HEK293 (cell line): ENCODE results near the gene RETREG2.

ENCODE experiments used
- AEBP2 ChIP-seq: fragments of 450-650 bp; formaldehyde crosslinking; IDR thresholded peaks from 2 replicates; pipeline ENCODE4 v1.5.1; 2016; ENCODE audit warnings: missing biosample characterization, missing genetic modification characterization, borderline replicate concordance
- GFI1B ChIP-seq: fragments of 450-650 bp; formaldehyde crosslinking; IDR thresholded peaks from 2 replicates; pipeline ENCODE4 v1.5.1; 2016; ENCODE audit warnings: missing biosample characterization, missing genetic modification characterization
- GLI4 ChIP-seq: fragments of 450-650 bp; formaldehyde crosslinking; IDR thresholded peaks from 2 replicates; pipeline ENCODE4 v1.5.1; 2016; ENCODE audit warnings: missing biosample characterization, missing genetic modification characterization
- INSM2 ChIP-seq: fragments of 450-650 bp; formaldehyde crosslinking; IDR thresholded peaks from 2 replicates; pipeline ENCODE4 v1.5.1; 2016; ENCODE audit warnings: missing biosample characterization, missing genetic modification characterization
- OSR2 ChIP-seq: fragments of 450-650 bp; formaldehyde crosslinking; IDR thresholded peaks from 2 replicates; pipeline ENCODE4 v1.5.1; 2016; ENCODE audit warnings: missing biosample characterization, missing genetic modification characterization
- SCRT1 ChIP-seq: fragments of 450-650 bp; formaldehyde crosslinking; IDR thresholded peaks from 2 replicates; pipeline ENCODE4 v1.5.1; 2016; ENCODE audit warnings: missing biosample characterization, missing genetic modification characterization, borderline replicate concordance
- TSHZ1 ChIP-seq: fragments of 450-650 bp; formaldehyde crosslinking; IDR thresholded peaks from 2 replicates; pipeline ENCODE4 v1.5.1; 2016; ENCODE audit warnings: missing biosample characterization, missing genetic modification characterization, borderline replicate concordance
- YY2 ChIP-seq: fragments of 450-650 bp; formaldehyde crosslinking; IDR thresholded peaks from 2 replicates; pipeline ENCODE4 v1.5.1; 2016; ENCODE audit warnings: missing biosample characterization, missing genetic modification characterization
- ZBTB20 ChIP-seq: fragments of 450-650 bp; formaldehyde crosslinking; IDR thresholded peaks from 2 replicates; pipeline ENCODE4 v1.5.1; 2016; ENCODE audit warnings: missing biosample characterization, missing genetic modification characterization
- ZBTB26 ChIP-seq: fragments of 450-650 bp; formaldehyde crosslinking; optimal IDR thresholded peaks from 2 replicates; pipeline ENCODE3; 2016; ENCODE audit warnings: missing biosample characterization, mild to moderate bottlenecking, missing genetic modification characterization
- ZBTB7A ChIP-seq: fragments of 450-650 bp; formaldehyde crosslinking; IDR thresholded peaks from 2 replicates; pipeline ENCODE4 v1.5.1; 2016; ENCODE audit warnings: low read depth, missing biosample characterization, missing genetic modification characterization
- ZFP41 ChIP-seq: fragments of 450-650 bp; formaldehyde crosslinking; IDR thresholded peaks from 2 replicates; pipeline ENCODE4 v1.5.1; 2016; ENCODE audit warnings: missing biosample characterization, missing genetic modification characterization, borderline replicate concordance
- ZNF10 ChIP-seq: fragments of 450-650 bp; formaldehyde crosslinking; IDR thresholded peaks from 2 replicates; pipeline ENCODE4 v1.5.1; 2017; ENCODE audit warnings: missing biosample characterization, missing genetic modification characterization
- ZNF112 ChIP-seq: fragments of 450-650 bp; formaldehyde crosslinking; IDR thresholded peaks from 2 replicates; pipeline ENCODE4 v1.5.0; 2017; ENCODE audit warnings: missing biosample characterization, missing genetic modification characterization
- ZNF175 ChIP-seq: fragments of 450-650 bp; formaldehyde crosslinking; IDR thresholded peaks from 2 replicates; pipeline ENCODE4 v1.5.1; 2016; ENCODE audit warnings: missing biosample characterization, missing genetic modification characterization
- ZNF18 ChIP-seq: fragments of 450-650 bp; formaldehyde crosslinking; IDR thresholded peaks from 2 replicates; pipeline ENCODE4 v1.5.1; 2016; ENCODE audit warnings: missing biosample characterization, missing genetic modification characterization
- ZNF423 ChIP-seq: fragments of 450-650 bp; formaldehyde crosslinking; IDR thresholded peaks from 2 replicates; pipeline ENCODE4 v1.5.1; 2016; ENCODE audit warnings: missing biosample characterization, missing genetic modification characterization
- ZNF426 ChIP-seq: fragments of 450-650 bp; formaldehyde crosslinking; IDR thresholded peaks from 2 replicates; pipeline ENCODE4 v1.5.1; 2017; ENCODE audit warnings: missing biosample characterization, missing genetic modification characterization, mild to moderate bottlenecking, inconsistent platforms, moderate library complexity
- ZNF488 ChIP-seq: fragments of 450-650 bp; formaldehyde crosslinking; IDR thresholded peaks from 2 replicates; pipeline ENCODE4 v1.5.1; 2016; ENCODE audit warnings: missing biosample characterization, missing genetic modification characterization
- ZNF501 ChIP-seq: fragments of 450-650 bp; formaldehyde crosslinking; IDR thresholded peaks from 2 replicates; pipeline ENCODE4 v1.5.1; 2016; ENCODE audit warnings: missing biosample characterization, missing genetic modification characterization
- ZNF521 ChIP-seq: fragments of 450-650 bp; formaldehyde crosslinking; IDR thresholded peaks from 2 replicates; pipeline ENCODE4 v1.5.1; 2017; ENCODE audit warnings: missing biosample characterization, mild to moderate bottlenecking, missing genetic modification characterization
- ZNF555 ChIP-seq: fragments of 450-650 bp; formaldehyde crosslinking; conservative IDR thresholded peaks from 2 replicates; pipeline ENCODE4 v1.5.1; 2017; ENCODE audit warnings: missing biosample characterization, mild to moderate bottlenecking, missing genetic modification characterization, inconsistent platforms
- ZNF560 ChIP-seq: fragments of 450-650 bp; formaldehyde crosslinking; IDR thresholded peaks from 2 replicates; pipeline ENCODE4 v1.5.1; 2017; ENCODE audit warnings: missing biosample characterization, missing genetic modification characterization, borderline replicate concordance
- ZNF600 ChIP-seq: fragments of 450-650 bp; formaldehyde crosslinking; IDR thresholded peaks from 2 replicates; pipeline ENCODE4 v1.5.1; 2016; ENCODE audit warnings: missing biosample characterization, missing genetic modification characterization
- ZNF621 ChIP-seq: fragments of 450-650 bp; formaldehyde crosslinking; IDR thresholded peaks from 2 replicates; pipeline ENCODE4 v1.5.1; 2017; ENCODE audit warnings: missing biosample characterization, missing genetic modification characterization
- ZNF624 ChIP-seq: fragments of 450-650 bp; formaldehyde crosslinking; IDR thresholded peaks from 2 replicates; pipeline ENCODE4 v1.5.1; 2017; ENCODE audit warnings: missing biosample characterization, missing genetic modification characterization
- ZNF670 ChIP-seq: fragments of 450-650 bp; formaldehyde crosslinking; IDR thresholded peaks from 2 replicates; pipeline ENCODE4 v1.5.1; 2016; ENCODE audit warnings: missing biosample characterization, missing genetic modification characterization, low read depth
- ZNF777 ChIP-seq: fragments of 450-650 bp; formaldehyde crosslinking; IDR thresholded peaks from 2 replicates; pipeline ENCODE4 v1.5.1; 2017; ENCODE audit warnings: missing biosample characterization, missing genetic modification characterization, borderline replicate concordance
- ZNF785 ChIP-seq: fragments of 450-650 bp; formaldehyde crosslinking; IDR thresholded peaks from 2 replicates; pipeline ENCODE4 v1.5.1; 2016; ENCODE audit warnings: missing biosample characterization, missing genetic modification characterization

RETREG2 gene

GRCh38 chr2:219175928-219176817 lies 1.9 kb upstream of the RETREG2 start (continued):
- 0 out of 2 replicates have a peak, but pooled peaks have one; percentile 19 for TF ChIP-seq ZNF777 (tag by site-specific recombination)
- TF ChIP-seq ZNF670 (tag by site-specific recombination) = no peak
- TF ChIP-seq SCRT1 (tag by site-specific recombination) = no peak
- no peak for TF ChIP-seq ZNF560 (tag by site-specific recombination)
- TF ChIP-seq ZNF521 (tag by site-specific recombination) = no peak
- peak; percentile 62 for TF ChIP-seq ZBTB20 (tag by site-specific recombination)
- no peak for TF ChIP-seq ZNF785
- no peak for TF ChIP-seq ZNF624 (tag by site-specific recombination)
- TF ChIP-seq GLI4 = no peak
- TF ChIP-seq ZNF488 (tag by site-specific recombination) = no peak
- 0 out of 2 replicates have a peak, but pooled peaks have one; percentile 13 for TF ChIP-seq ZNF600 (tag by site-specific recombination)
- TF ChIP-seq ZNF112 = no peak
- TF ChIP-seq ZNF555 (tag by site-specific recombination) = no peak
- TF ChIP-seq YY2 (tag by site-specific recombination) = no peak
- TF ChIP-seq ZFP41 (tag by site-specific recombination) = no peak
- no peak for TF ChIP-seq ZNF621
- no peak for TF ChIP-seq INSM2 (tag by site-specific recombination)
- TF ChIP-seq ZNF423 = no peak
- TF ChIP-seq ZBTB7A = peak; percentile 83; the same call in 1 of the 2 replicates
- peak; percentile 43; the same call in 1 of the 2 replicates for TF ChIP-seq ZNF501 (tag by site-specific recombination)
- no peak for TF ChIP-seq ZNF10 (tag by site-specific recombination)
- TF ChIP-seq ZNF18 (tag by site-specific recombination) = no peak
- no peak for TF ChIP-seq ZNF426 (tag by site-specific recombination)
- no peak for TF ChIP-seq AEBP2
- TF ChIP-seq GFI1B = no peak
- no peak for TF ChIP-seq OSR2 (tag by site-specific recombination)
- TF ChIP-seq ZBTB26 (tag by site-specific recombination) = no peak
- no peak for TF ChIP-seq TSHZ1 (tag by site-specific recombination)
- no peak for TF ChIP-seq ZNF175 (tag by site-specific recombination)
